Activated naive CD8-positive, alpha-beta T cell treated with anti-CD3 and anti-CD28 coated beads for 36 hours (primary cell): ENCODE data around the gene FARP2. TPM values are rescaled to one million over a fixed set of nuclear protein-coding genes. Genes with fewer than 3 reads are reported as not detected.

ENCODE experiments used
- total RNA-seq, 2 experiments: library from RNA; stranded (reverse); gene quantifications; one replicate each; pipeline ENCODE4 v1.2.3, GENCODE V29; 2021

FARP2 gene
- total RNA-seq, 2 experiments from 2014 or later, result 32.7 to 36.8 TPM

Other genes with a start within 250 kb of the FARP2 start
- 10 to 100 TPM; 68.5 to 76.4 TPM for gene PASK, start 206.8 kb upstream of the FARP2 start, total RNA-seq
- 10 to 100 TPM; 80.4 to 85.1 TPM for gene PPP1R7, start 205.8 kb upstream of the FARP2 start, total RNA-seq
- gene ANO7, start 167.6 kb upstream of the FARP2 start, total RNA-seq, result 1 to 10 TPM; 3.4 to 3.6 TPM
- 100 to 1,000 TPM; 272 to 286 TPM for gene HDLBP, start 40.6 kb upstream of the FARP2 start, total RNA-seq
- gene SEPTIN2, start 40.4 kb upstream of the FARP2 start, total RNA-seq, result 100 to 1,000 TPM; 263 to 265 TPM
- gene STK25, start 152.3 kb downstream of the FARP2 start, total RNA-seq, result 10 to 100 TPM; 86.2 to 87.7 TPM
- under 1 TPM in 1 of 2 experiments, not detected in 1; 0.08 TPM for gene BOK, start 202.5 kb downstream of the FARP2 start, total RNA-seq